ENCODE data around the gene CACNG3. TPM values are rescaled to one million over a fixed set of nuclear protein-coding genes. Genes with fewer than 3 reads are reported as not detected.

The CACNG3 gene
- total and polyA plus RNA-seq, 2 of the 13 experiments (the other 11 are each of a cell fraction or from before 2014, with no cell fraction given) = not detected

DNA sequence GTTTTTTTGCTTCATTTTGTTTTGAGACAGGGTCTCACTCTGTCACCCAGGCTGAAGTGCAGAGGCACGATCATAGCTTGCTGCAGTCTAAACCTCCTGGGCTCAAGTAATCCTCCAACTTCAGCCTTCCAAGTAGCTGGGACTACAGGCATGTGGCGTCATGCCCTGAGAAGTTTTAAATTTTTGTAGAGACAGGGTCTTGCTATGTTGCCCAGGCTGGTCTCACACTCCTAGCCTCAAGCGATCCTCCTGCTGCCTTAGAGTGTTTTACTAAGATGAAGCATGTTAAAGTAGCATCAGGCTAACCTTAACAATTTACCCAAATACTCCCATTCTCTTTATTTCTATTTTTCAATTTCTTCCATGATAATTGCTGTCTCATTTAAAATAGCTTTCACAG lies 49.2 kb upstream of the CACNG3 start (continued):
- TF ChIP-seq FOXP1 (IDR thresholded peaks at IDR 0.05) (no peak), FOXP1 (CRISPR knock-in tag; IDR thresholded peaks at IDR 0.05) (no peak), PHF8 (CRISPR knock-in tag; IDR thresholded peaks at IDR 0.05) (no peak), ZNF552 (CRISPR knock-in tag; IDR thresholded peaks at IDR 0.05; ENCODE audit: borderline replicate concordance) (no peak)
- TF ChIP-seq, protein P1, sequence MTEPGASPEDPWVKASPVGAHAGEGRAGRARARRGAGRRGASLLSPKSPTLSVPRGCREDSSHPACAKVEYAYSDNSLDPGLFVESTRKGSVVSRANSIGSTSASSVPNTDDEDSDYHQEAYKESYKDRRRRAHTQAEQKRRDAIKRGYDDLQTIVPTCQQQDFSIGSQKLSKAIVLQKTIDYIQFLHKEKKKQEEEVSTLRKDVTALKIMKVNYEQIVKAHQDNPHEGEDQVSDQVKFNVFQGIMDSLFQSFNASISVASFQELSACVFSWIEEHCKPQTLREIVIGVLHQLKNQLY (CRISPR knock-in tag; IDR thresholded peaks at IDR 0.05) = no peak

DNA sequence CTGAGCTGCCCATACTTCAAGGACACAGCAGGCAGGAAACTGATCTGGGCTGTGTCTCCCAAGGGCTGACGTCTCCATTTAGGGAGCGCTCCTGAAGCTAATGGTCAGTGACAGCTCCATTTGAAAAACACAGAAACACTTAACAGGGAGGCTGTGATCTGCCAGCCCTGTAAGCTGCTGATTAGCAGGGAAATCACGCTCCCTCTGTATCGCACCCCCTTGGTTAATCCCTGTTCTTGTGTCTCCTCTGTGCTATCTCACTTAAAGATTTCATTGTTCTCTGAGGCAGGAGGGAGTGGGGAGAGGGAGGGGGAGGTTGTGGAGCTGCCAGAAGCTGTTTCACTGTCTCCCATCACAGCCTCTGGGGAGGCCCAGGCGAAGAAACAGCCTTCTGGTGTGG lies 47.4 kb upstream of the CACNG3 start:
- Histone ChIP-seq H3K4me3 (replicated peaks in 1 of 3; ENCODE audit: insufficient read depth in 1 of 3, low read depth in 2 of 3, low read length in 3 of 3) (no peak overlapping the region), H3K36me3 (replicated peaks in 1 of 2; ENCODE audit: control insufficient read depth in 1 of 2, insufficient read depth in 2 of 2, low read length in 2 of 2) (no peaks in the 10 kb centered on the region), H3K27ac (ENCODE audit: extremely low read length, insufficient read depth, low read length) (no peak overlapping the region), H3K27me3 (ENCODE audit: control insufficient read depth in 1 of 2, insufficient read depth in 2 of 2, low read length in 2 of 2) (peaks cover 3 to 13% of the 10 kb centered on the region in 2 experiments; a peak in 2 of 5 replicates), H3K79me2 (ENCODE audit: insufficient read depth, low read length) (no peaks in the 10 kb centered on the region), H3K4me1 (ENCODE audit: insufficient read depth, low read length) (no peaks in the 10 kb centered on the region), H2AFZ (ENCODE audit: low read length) (no peak overlapping the region), H3K4me2 (ENCODE audit: low read depth, low read length) (no peak overlapping the region), H3K9ac (ENCODE audit: insufficient read depth, low read depth, low read length) (no peak overlapping the region), H3K9me3 (ENCODE audit: low read length) (no peaks in the 10 kb centered on the region), H4K20me1 (ENCODE audit: insufficient read depth, low read length) (no peaks in the 10 kb centered on the region)
- ATAC-seq (no peak), DNase-seq (ENCODE audit: low spot score) (no peak), FAIRE-seq (no peak)
- intact Hi-C loops (cut with micrococcal nuclease; ENCODE audit: unreplicated experiment) (no loop called here), in situ Hi-C loops (cut with HindIII; ENCODE audit: extremely low pct_ligation_motif_present, low pct_unique_long_range_greater_than_20kb) (no loop called here)
- BruUV-seq (replicated peaks) = no TSS peak
- WGBS (ENCODE audit: low lambda C conversion rate) = 31% methylated on average over 5 of the region's 5 CpGs
- no peak for TF ChIP-seq PHF20 (CRISPR knock-in tag; IDR thresholded peaks at IDR 0.05)
- TF ChIP-seq, protein P2, sequence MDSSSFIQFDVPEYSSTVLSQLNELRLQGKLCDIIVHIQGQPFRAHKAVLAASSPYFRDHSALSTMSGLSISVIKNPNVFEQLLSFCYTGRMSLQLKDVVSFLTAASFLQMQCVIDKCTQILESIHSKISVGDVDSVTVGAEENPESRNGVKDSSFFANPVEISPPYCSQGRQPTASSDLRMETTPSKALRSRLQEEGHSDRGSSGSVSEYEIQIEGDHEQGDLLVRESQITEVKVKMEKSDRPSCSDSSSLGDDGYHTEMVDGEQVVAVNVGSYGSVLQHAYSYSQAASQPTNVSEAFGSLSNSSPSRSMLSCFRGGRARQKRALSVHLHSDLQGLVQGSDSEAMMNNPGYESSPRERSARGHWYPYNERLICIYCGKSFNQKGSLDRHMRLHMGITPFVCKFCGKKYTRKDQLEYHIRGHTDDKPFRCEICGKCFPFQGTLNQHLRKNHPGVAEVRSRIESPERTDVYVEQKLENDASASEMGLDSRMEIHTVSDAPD (CRISPR knock-in tag; IDR thresholded peaks at IDR 0.05) = no peak
- ChIA-PET CTCF (ENCODE audit: low intra/inter-chr PET ratio, low total read pairs) (no interaction called here), POLR2A (no interaction called here)
